Muscle of back (tissue), 11 donors: ENCODE results near the gene SMIM20. TPM values are rescaled to one million over a fixed set of nuclear protein-coding genes. Genes with fewer than 3 reads are reported as not detected.
A peak's percentile ranks its signal among the peaks of the same experiment; 100 is the strongest.
"Not testable (repeated sequence)": the region's sequence is repeated elsewhere in the genome, so short reads cannot be mapped to it uniquely, and the experiment has no call there.

Experiments
- DNase-seq, 3 donors: peaks; one replicate each; pipeline versions ENCODE4 v3.0.0 to v3.0.0-alpha.2; 2013
- polyA plus RNA-seq, 10 donors: library from polyadenylated mRNA; unstranded; fragments of 120-200 nt; gene quantifications; one replicate each; pipeline ENCODE4 v1.2.1, GENCODE V29; 2013; ENCODE audit not compliant: insufficient read length in 10 of 10

SMIM20 gene
- polyA plus RNA-seq, 10 donors: 40.1 to 47.0 (median 43.3) TPM

GRCh38 chr4:25889589-25890503 lies 24.2 kb upstream of the SMIM20 start:
- no peak for DNase-seq

GRCh38 chr4:25890571-25891485 lies 23.2 kb upstream of the SMIM20 start:
- DNase-seq: no peak

- no peak for DNase-seq
Observed at GRCh38 chr4:25892796-25893195, 21.2 kb upstream of the SMIM20 start.

GRCh38 chr4:25896776-25897539 lies 17.1 kb upstream of the SMIM20 start:
- DNase-seq: no peak

- no peak for DNase-seq
Observed at GRCh38 chr4:25900310-25900709, 13.7 kb upstream of the SMIM20 start.

GRCh38 chr4:25901030-25901430 lies 13.0 kb upstream of the SMIM20 start:
- no peak for DNase-seq

- DNase-seq: no peak
Observed at GRCh38 chr4:25903900-25904747, 9.9 kb upstream of the SMIM20 start.

GRCh38 chr4:25904748-25905082 lies 9.3 kb upstream of the SMIM20 start:
- DNase-seq: no peak

- no peak for DNase-seq
Observed at GRCh38 chr4:25905371-25905770, 8.6 kb upstream of the SMIM20 start.

- not testable (repeated sequence) for DNase-seq
Observed at GRCh38 chr4:25906113-25906512, 7.9 kb upstream of the SMIM20 start.

GRCh38 chr4:25908491-25908901 lies 5.5 kb upstream of the SMIM20 start:
- peak in 1 of 3 donors; percentile 87 for DNase-seq

GRCh38 chr4:25911356-25911755 lies 2.7 kb upstream of the SMIM20 start:
- no peak for DNase-seq

- DNase-seq: peak in 1 of 3 donors; percentile 34
Observed at GRCh38 chr4:25913056-25913850, 767 bp upstream of the SMIM20 start.

GRCh38 chr4:25914670-25915352 lies 791 bp downstream of the SMIM20 start:
- DNase-seq: no peak

GRCh38 chr4:25915353-25915705 lies 1.3 kb downstream of the SMIM20 start:
- peak in 2 of 3 donors; percentile 68 to 82 for DNase-seq

- no peak for DNase-seq
Observed at GRCh38 chr4:25916870-25917269, 2.9 kb downstream of the SMIM20 start.

GRCh38 chr4:25919676-25920075 lies 5.7 kb downstream of the SMIM20 start:
- DNase-seq: no peak

GRCh38 chr4:25921922-25922321 lies 7.9 kb downstream of the SMIM20 start:
- DNase-seq: no peak

GRCh38 chr4:25922812-25923369 lies 8.9 kb downstream of the SMIM20 start:
- DNase-seq: no peak
